Measurements from ENCODE around the gene EPG5.
"Not testable (repeated sequence)": the region's sequence is repeated elsewhere in the genome, so short reads cannot be mapped to it uniquely, and the experiment has no call there.

DNA sequence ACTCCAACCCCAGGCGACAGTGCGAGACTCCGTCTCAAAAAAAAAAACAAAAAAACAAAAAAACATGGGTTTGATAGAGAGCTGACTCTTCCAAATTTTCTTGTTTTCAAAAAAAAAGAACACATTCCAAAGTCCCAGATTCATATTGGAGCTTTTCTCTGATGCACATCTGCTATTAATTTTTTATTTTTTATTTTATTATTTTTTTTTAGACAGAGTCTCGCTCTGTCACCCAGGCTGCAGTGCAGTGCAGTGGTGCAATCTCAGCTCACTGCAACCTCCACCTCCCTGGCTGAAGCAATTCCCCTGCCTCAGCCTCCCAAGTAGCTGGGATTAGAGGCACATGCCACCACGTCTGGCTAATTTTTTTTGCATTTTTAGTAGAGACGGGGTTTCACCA is 25.4 kb upstream of the EPG5 start:
- TF ChIP-seq USF1 (IDR thresholded peaks at IDR 0.05; ENCODE audit: borderline replicate concordance, low read depth); ZBTB33 (IDR thresholded peaks at IDR 0.05; ENCODE audit: borderline replicate concordance, low read depth); EP300 (IDR thresholded peaks at IDR 0.05; ENCODE audit: borderline replicate concordance in 1 of 2, low read depth in 1 of 2, low read length in 1 of 2); CTCF (IDR thresholded peaks at IDR 0.05): not testable (repeated sequence)

Measured in SK-N-SH (cell line).